SK-N-MC (cell line): ENCODE results near the gene ACOXL.

ENCODE experiments used
- DNase-seq: peaks from one replicate; pipeline ENCODE4 v3.0.0-alpha.2; 2011; ENCODE audit warnings: low read depth, low spot score
- H3K27ac ChIP-seq: fragments of 200-600 bp; sonication (generic); 2 replicates; pipeline ENCODE4 v1.5.1; 2016; ENCODE audit warnings: mixed run types
- H3K36me3 ChIP-seq: fragments of 200-600 bp; sonication (generic); 2 replicates; pipeline ENCODE4 v1.6.1; 2017; ENCODE audit warnings: antibody characterized with exemption, low read length, mixed read lengths; ENCODE audit not compliant: insufficient read depth
- H3K4me3 ChIP-seq: fragments of 200-600 bp; sonication (generic); 2 replicates; pipeline ENCODE4 v1.5.1; 2016
- H3K9ac ChIP-seq: fragments of 200-600 bp; sonication (generic); 2 replicates; pipeline ENCODE4 v1.8.0; 2017; ENCODE audit warnings: mixed run types, mixed read lengths; ENCODE audit not compliant: insufficient read length
- H3K9me3 ChIP-seq: fragments of 200-600 bp; sonication (generic); 2 replicates; pipeline ENCODE4 v1.6.1; 2017; ENCODE audit warnings: low read depth, mild to moderate bottlenecking, antibody characterized with exemption, low read length, moderate library complexity, mixed read lengths
- EZH2 ChIP-seq: fragments of 200-600 bp; sonication (generic); IDR thresholded peaks from one replicate; pipeline ENCODE4 v1.6.1; 2017; ENCODE audit warnings: antibody characterized with exemption
- FOXP2 ChIP-seq: optimal IDR thresholded peaks from 2 replicates; pipeline ENCODE3; 2011; ENCODE audit warnings: mild to moderate bottlenecking, moderate library complexity; ENCODE audit not compliant: insufficient read depth; ENCODE audit errors: extremely low read length, control extremely low read depth
- POLR2AphosphoS5 ChIP-seq: IDR thresholded peaks from 2 replicates; pipeline ENCODE4 v1.6.1; 2012; ENCODE audit warnings: mild to moderate bottlenecking, low read depth, low read length, borderline replicate concordance

The ACOXL gene

DNA sequence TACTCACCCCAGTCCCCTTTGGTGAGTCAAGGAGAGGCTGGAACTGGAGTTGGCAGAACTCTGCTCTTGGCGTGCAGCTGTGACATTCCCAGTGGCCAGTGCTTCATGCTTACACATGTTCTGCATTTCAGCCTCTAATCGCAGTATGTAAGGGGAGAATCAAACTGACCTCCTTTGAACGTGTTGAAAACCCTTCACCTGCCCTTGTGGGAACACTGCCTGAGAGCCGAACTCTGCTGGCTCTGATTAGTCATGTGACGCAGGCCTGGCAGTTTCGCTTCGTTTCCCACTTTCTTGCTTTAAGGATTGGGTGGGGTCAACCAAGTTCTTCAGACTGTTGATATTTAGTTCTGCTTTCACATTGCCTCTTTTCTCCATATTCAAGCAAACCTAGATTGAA lies 214.5 kb downstream of the ACOXL start:
- DNase-seq, result no peak
- no peak overlapping the region for H3K4me3 ChIP-seq
- H3K9ac ChIP-seq, result no peak overlapping the region
- no peaks in the 10 kb centered on the region for H3K36me3 ChIP-seq
- no peak overlapping the region for H3K27ac ChIP-seq
- TF ChIP-seq FOXP2 (no peak), EZH2 (no peak), POLR2AphosphoS5 (no peak)
- no peaks in the 10 kb centered on the region for H3K9me3 ChIP-seq

GRCh38 chr2:110948027-110948674 lies 215.8 kb downstream of the ACOXL start:
- Histone ChIP-seq H3K9me3 (no peaks in the 10 kb centered on the region), H3K4me3 (no peak overlapping the region), H3K36me3 (no peaks in the 10 kb centered on the region), H3K27ac (no peak overlapping the region), H3K9ac (no peak overlapping the region)
- DNase-seq, result no peak
- TF ChIP-seq EZH2, result no peak
- TF ChIP-seq FOXP2, result no peak
- no peak for TF ChIP-seq POLR2AphosphoS5

GRCh38 chr2:110950281-110950680 lies 217.9 kb downstream of the ACOXL start:
- Histone ChIP-seq H3K9me3 (no peaks in the 10 kb centered on the region), H3K4me3 (no peak overlapping the region), H3K27ac (no peak overlapping the region), H3K9ac (no peak overlapping the region), H3K36me3 (no peaks in the 10 kb centered on the region)
- no peak for TF ChIP-seq FOXP2
- DNase-seq, result no peak

DNA sequence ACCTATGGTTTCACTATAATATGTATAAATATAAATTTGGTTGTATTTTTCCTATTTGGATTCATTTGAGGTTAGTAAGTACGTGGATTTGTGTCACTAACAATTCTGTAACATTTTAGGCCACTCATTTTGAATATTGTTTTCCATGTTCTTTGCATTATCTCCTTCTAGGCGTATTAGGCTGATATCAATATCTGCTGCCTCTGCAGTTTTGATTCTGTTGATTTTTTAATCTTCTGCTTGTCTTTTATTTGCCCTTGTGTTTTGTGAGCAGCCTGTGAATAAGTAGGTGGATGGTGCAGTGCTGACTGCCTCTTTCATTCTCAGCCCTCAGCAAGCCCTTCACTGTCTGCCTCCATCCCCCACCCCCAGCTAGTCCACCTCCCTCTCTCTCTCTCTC lies 222.7 kb downstream of the ACOXL start:
- Histone ChIP-seq H3K9me3 (no peaks in the 10 kb centered on the region), H3K27ac (no peak overlapping the region), H3K36me3 (no peaks in the 10 kb centered on the region), H3K9ac (no peak overlapping the region), H3K4me3 (no peak overlapping the region)
- DNase-seq, result no peak
- TF ChIP-seq EZH2, result no peak
- TF ChIP-seq POLR2AphosphoS5, result no peak
- TF ChIP-seq FOXP2, result no peak

GRCh38 chr2:110955556-110955955 lies 223.2 kb downstream of the ACOXL start:
- Histone ChIP-seq H3K9ac (no peak overlapping the region), H3K27ac (no peak overlapping the region), H3K9me3 (no peaks in the 10 kb centered on the region), H3K36me3 (no peaks in the 10 kb centered on the region), H3K4me3 (no peak overlapping the region)
- TF ChIP-seq EZH2 (no peak), FOXP2 (no peak), POLR2AphosphoS5 (no peak)
- DNase-seq, result no peak

- no peak overlapping the region for H3K4me3 ChIP-seq
- H3K27ac ChIP-seq, result no peak overlapping the region
- DNase-seq, result no peak
- no peak for TF ChIP-seq POLR2AphosphoS5
- TF ChIP-seq EZH2, result no peak
- TF ChIP-seq FOXP2, result no peak
- H3K9me3 ChIP-seq, result no peaks in the 10 kb centered on the region
- no peak overlapping the region for H3K9ac ChIP-seq
- H3K36me3 ChIP-seq, result no peaks in the 10 kb centered on the region
Measured at GRCh38 chr2:110957293-110957692, 224.9 kb downstream of the ACOXL start.

GRCh38 chr2:110958346-110959119 lies 226.2 kb downstream of the ACOXL start:
- Histone ChIP-seq H3K9me3 (no peaks in the 10 kb centered on the region), H3K36me3 (no peaks in the 10 kb centered on the region), H3K4me3 (no peak overlapping the region), H3K9ac (no peak overlapping the region), H3K27ac (no peak overlapping the region)
- no peak for TF ChIP-seq EZH2
- TF ChIP-seq POLR2AphosphoS5, result no peak
- no peak for TF ChIP-seq FOXP2
- no peak for DNase-seq

GRCh38 chr2:110959198-110959597 lies 226.8 kb downstream of the ACOXL start:
- Histone ChIP-seq H3K27ac (no peak overlapping the region), H3K4me3 (no peak overlapping the region), H3K9me3 (no peaks in the 10 kb centered on the region), H3K36me3 (no peaks in the 10 kb centered on the region), H3K9ac (no peak overlapping the region)
- no peak for DNase-seq
- no peak for TF ChIP-seq EZH2

GRCh38 chr2:110960281-110960680 lies 227.9 kb downstream of the ACOXL start:
- Histone ChIP-seq H3K36me3 (no peaks in the 10 kb centered on the region), H3K9me3 (no peaks in the 10 kb centered on the region), H3K9ac (no peak overlapping the region), H3K27ac (no peak overlapping the region), H3K4me3 (no peak overlapping the region)
- no peak for DNase-seq
- no peak for TF ChIP-seq POLR2AphosphoS5
- no peak for TF ChIP-seq FOXP2
- no peak for TF ChIP-seq EZH2
